HepG2 (cell line): ENCODE data around the gene TCEA3. TPM values are rescaled to one million over a fixed set of nuclear protein-coding genes. Genes with fewer than 3 reads are reported as not detected.

Source experiments
- AKNA ChIP-seq: sonication (generic); formaldehyde crosslinking; IDR thresholded peaks from 2 replicates; pipeline ENCODE4 v1.4.0; 2020; ENCODE audit warnings: missing genetic modification reagents, borderline replicate concordance
- ASH2L ChIP-seq: fragments of 300-600, 200-600 bp; sonication (generic); IDR thresholded peaks from 2 replicates; pipeline ENCODE4 v1.7.0; 2017; ENCODE audit warnings: low read depth, mild to moderate bottlenecking, moderate library complexity, mixed read lengths, low read length; ENCODE audit not compliant: insufficient read length
- DNMT1 ChIP-seq: sonication (generic); formaldehyde crosslinking; IDR thresholded peaks from 2 replicates; pipeline ENCODE4 v1.5.1; 2020; ENCODE audit warnings: mild to moderate bottlenecking, missing genetic modification reagents
- FLYWCH1 ChIP-seq: sonication (generic); formaldehyde crosslinking; IDR thresholded peaks from 2 replicates; pipeline ENCODE4 v1.8.1; 2023; ENCODE audit warnings: mild to moderate bottlenecking, missing genetic modification reagents
- IRF2 ChIP-seq: IDR thresholded peaks from 2 replicates; pipeline ENCODE4 v1.6.1; 2018; ENCODE audit warnings: missing genetic modification reagents, missing compliant biosample characterization
- KDM5A ChIP-seq: fragments of 200-600 bp; sonication (generic); IDR thresholded peaks from 2 replicates; pipeline ENCODE4 v1.7.0; 2018; ENCODE audit warnings: antibody characterized with exemption, mild to moderate bottlenecking, low read length, borderline replicate concordance
- NFE2 ChIP-seq: sonication (generic); formaldehyde crosslinking; IDR thresholded peaks from 2 replicates; pipeline ENCODE4 v1.4.0; 2020; ENCODE audit warnings: missing genetic modification reagents
- NFKBIZ ChIP-seq: IDR thresholded peaks from 2 replicates; pipeline ENCODE4 v1.6.1; 2018; ENCODE audit warnings: missing genetic modification reagents, missing compliant biosample characterization
- RBM22 ChIP-seq: fragments of 200-400 bp; formaldehyde crosslinking; optimal IDR thresholded peaks from 2 replicates; pipeline ENCODE3; 2017; ENCODE audit warnings: mild to moderate bottlenecking, low read length, moderate library complexity
- RCOR2 ChIP-seq: IDR thresholded peaks from 2 replicates; pipeline ENCODE4 v1.6.1; 2016; ENCODE audit warnings: missing biosample characterization, missing genetic modification reagents
- SRSF1 ChIP-seq: fragments of 200-400 bp; formaldehyde crosslinking; optimal IDR thresholded peaks from 2 replicates; pipeline ENCODE3; 2017; ENCODE audit warnings: mild to moderate bottlenecking, low read depth, low read length, moderate library complexity
- STAT5B ChIP-seq: sonication (generic); formaldehyde crosslinking; IDR thresholded peaks from 2 replicates; pipeline ENCODE4 v1.4.0; 2020; ENCODE audit warnings: missing genetic modification reagents
- TEAD3 ChIP-seq: optimal IDR thresholded peaks from 2 replicates; pipeline ENCODE3; 2016; ENCODE audit warnings: borderline replicate concordance
- U2AF2 ChIP-seq: fragments of 200-400 bp; formaldehyde crosslinking; IDR thresholded peaks from 2 replicates; pipeline ENCODE4 v1.6.1; 2017; ENCODE audit warnings: low read depth, mild to moderate bottlenecking, low read length
- WIZ ChIP-seq: sonication (generic); formaldehyde crosslinking; IDR thresholded peaks from 2 replicates; pipeline ENCODE4 v1.5.1; 2020; ENCODE audit warnings: mild to moderate bottlenecking, missing genetic modification reagents
- ZNF121 ChIP-seq: sonication (generic); formaldehyde crosslinking; IDR thresholded peaks from 2 replicates; pipeline ENCODE4 v1.5.0; 2020; ENCODE audit warnings: mild to moderate bottlenecking, missing genetic modification reagents
- ZNF24 ChIP-seq: fragments of 450-650 bp; IDR thresholded peaks from 2 replicates; pipeline ENCODE4 v1.6.1; 2017; ENCODE audit warnings: antibody characterized with exemption, mild to moderate bottlenecking
- ZNF503 ChIP-seq: sonication (generic); formaldehyde crosslinking; IDR thresholded peaks from 2 replicates; pipeline ENCODE4 v1.4.0; 2020; ENCODE audit warnings: missing genetic modification reagents
- ZNF550 ChIP-seq: sonication (generic); formaldehyde crosslinking; IDR thresholded peaks from 2 replicates; pipeline ENCODE4 v1.4.0; 2020; ENCODE audit warnings: mild to moderate bottlenecking, missing genetic modification reagents, borderline replicate concordance
- ZNF740 ChIP-seq: sonication (generic); formaldehyde crosslinking; IDR thresholded peaks from 2 replicates; pipeline ENCODE4 v1.4.0; 2020; ENCODE audit warnings: missing genetic modification reagents
- ZNF781 ChIP-seq: sonication (generic); formaldehyde crosslinking; IDR thresholded peaks from 2 replicates; pipeline ENCODE4 v1.5.1; 2020; ENCODE audit warnings: borderline replicate concordance, mild to moderate bottlenecking, missing genetic modification reagents; ENCODE audit errors: not compliant biosample characterization
- ZNF841 ChIP-seq: sonication (generic); formaldehyde crosslinking; IDR thresholded peaks from 2 replicates; pipeline ENCODE4 v1.8.1; 2023; ENCODE audit warnings: missing genetic modification reagents, borderline replicate concordance
- polyA plus RNA-seq, 8 experiments: library from polyadenylated mRNA; depleted of rRNA in 3 of 8; stranded (reverse) in 7 of 8; unstranded in 1 of 8; fragments of >200 nt; fragmentation: Illumina TruSeq in 4 of 8; extraction: Trizol in 4 of 8; gene quantifications; 2 replicates each; pipeline versions ENCODE4 v1.2.1 to v1.2.3, GENCODE V29; 2011 to 2016; ENCODE audit warnings: low read depth in 4 of 8, missing spikeins in 1 of 8, mixed read lengths in 1 of 8; ENCODE audit not compliant: insufficient read depth in 1 of 8
- total RNA-seq, 5 experiments: library from RNA; depleted of rRNA; stranded (reverse); fragments of >200 nt; fragmentation: Illumina TruSeq; extraction: Trizol; gene quantifications; 2 replicates each; pipeline ENCODE4 v1.2.3, GENCODE V29; 2016; ENCODE audit warnings: low read depth in 1 of 5

TCEA3 gene
- total and polyA plus RNA-seq, 2 of the 13 experiments (the other 11 are each of a cell fraction or from before 2014, with no cell fraction given): 55.5 to 84.6 TPM

GRCh38 chr1:23376890-23377811 lies 47.4 kb downstream of the TCEA3 start (continued):
- TF ChIP-seq ZNF503 (CRISPR knock-in tag): no peak
- no peak for TF ChIP-seq STAT5B
- no peak for TF ChIP-seq ZNF740 (CRISPR knock-in tag)
- no peak for TF ChIP-seq ZNF24
- peak; percentile 17 for TF ChIP-seq RBM22
- peak; percentile 29 for TF ChIP-seq TEAD3
- no peak; the same call in 1 of the 2 replicates for TF ChIP-seq IRF2 (CRISPR knock-in tag)
- no peak for TF ChIP-seq SRSF1
- TF ChIP-seq WIZ (CRISPR knock-in tag): no peak
- TF ChIP-seq RCOR2 (CRISPR knock-in tag): peak; percentile 51; the same call in 1 of the 2 replicates
- TF ChIP-seq AKNA (CRISPR knock-in tag): no peak
- no peak for TF ChIP-seq ZNF841 (CRISPR knock-in tag)
- TF ChIP-seq NFE2 (CRISPR knock-in tag): no peak
- TF ChIP-seq NFKBIZ (CRISPR knock-in tag): no peak
- TF ChIP-seq ZNF550 (CRISPR knock-in tag): no peak
- no peak for TF ChIP-seq FLYWCH1
- no peak for TF ChIP-seq U2AF2
- TF ChIP-seq KDM5A: no peak
- TF ChIP-seq ZNF781 (CRISPR knock-in tag): no peak
- TF ChIP-seq ZNF121 (CRISPR knock-in tag): 0 out of 2 replicates have a peak, but pooled peaks have one; percentile 57
- no peak for TF ChIP-seq DNMT1
- TF ChIP-seq ASH2L: no peak
